HG02943 (cell line): ENCODE data around the gene NUPR2.
"Not testable (repeated sequence)": the region's sequence is repeated elsewhere in the genome, so short reads cannot be mapped to it uniquely, and the experiment has no call there.

Experiments
- ATAC-seq: cut with Tn5 transposase; IDR thresholded peaks from one replicate; pipeline ENCODE4 v1.9.1; 2021; ENCODE audit warnings: mild to moderate bottlenecking, low read depth, moderate library complexity; ENCODE audit not compliant: unreplicated experiment

The NUPR2 gene

DNA sequence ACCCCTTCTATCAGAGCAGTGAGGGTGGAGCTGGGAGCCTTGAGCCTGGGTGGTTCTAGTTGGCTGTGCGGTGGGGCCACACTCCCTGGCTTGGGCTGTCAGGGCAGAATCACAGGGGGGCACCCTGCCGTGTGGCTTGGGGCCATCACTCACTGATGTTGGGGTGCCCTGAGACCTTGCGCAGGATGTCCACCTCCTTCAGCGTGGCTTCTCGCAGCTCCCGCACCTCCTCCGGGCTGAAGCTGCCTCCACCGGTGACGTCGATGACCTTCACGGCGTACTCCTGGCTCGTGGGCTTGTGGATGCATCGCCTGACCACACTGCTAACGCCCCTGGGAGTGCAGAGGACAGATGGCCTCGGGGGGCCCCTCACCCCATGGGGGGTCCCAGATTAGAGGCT, 28.8 kb downstream of the NUPR2 start:
- ATAC-seq: no peak

- ATAC-seq: no peak
Measured at GRCh38 chr7:56086761-56087160, 29.5 kb downstream of the NUPR2 start.

- no peak for ATAC-seq
Measured at GRCh38 chr7:56083150-56083785, 32.9 kb downstream of the NUPR2 start.

DNA sequence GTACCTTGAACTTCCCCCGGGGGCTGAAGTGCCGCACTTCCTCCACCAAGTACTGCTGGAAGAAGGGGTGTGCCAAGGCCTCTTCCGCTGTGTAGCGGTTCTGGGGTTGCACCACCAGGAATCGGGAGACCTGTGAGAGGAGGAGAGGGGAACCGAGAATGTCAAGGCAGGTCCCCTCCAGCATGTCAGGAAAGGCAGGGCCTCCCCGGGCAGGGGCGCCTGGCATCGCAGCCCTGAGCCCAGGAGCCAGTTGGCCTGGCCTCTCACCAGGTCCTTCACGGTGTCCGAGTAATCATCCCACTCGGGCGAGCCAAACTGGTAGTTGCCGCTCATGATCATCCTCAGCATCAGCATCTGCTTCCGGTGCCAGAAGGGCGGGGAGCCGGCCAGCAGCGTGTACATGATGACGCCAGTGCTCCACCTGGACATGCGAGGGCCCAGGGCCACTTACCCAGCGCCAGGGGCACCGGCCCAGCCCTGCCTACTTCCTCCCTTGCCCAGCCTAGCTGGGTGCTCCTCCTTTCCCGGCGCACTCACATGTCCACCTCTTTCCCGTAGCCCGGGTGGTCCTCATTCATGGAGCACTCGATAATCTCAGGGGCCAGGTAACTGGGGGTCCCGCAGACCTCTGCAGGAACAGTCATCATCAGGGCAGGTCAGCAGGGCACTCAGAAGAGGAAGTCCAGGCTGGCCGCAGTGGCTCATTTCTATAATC, 34.4 kb downstream of the NUPR2 start:
- ATAC-seq: no peak

- ATAC-seq: not testable (repeated sequence)
Measured at GRCh38 chr7:56080726-56081435, 35.3 kb downstream of the NUPR2 start.

GRCh38 chr7:56079450-56080185, 36.6 kb downstream of the NUPR2 start:
- no peak for ATAC-seq

DNA sequence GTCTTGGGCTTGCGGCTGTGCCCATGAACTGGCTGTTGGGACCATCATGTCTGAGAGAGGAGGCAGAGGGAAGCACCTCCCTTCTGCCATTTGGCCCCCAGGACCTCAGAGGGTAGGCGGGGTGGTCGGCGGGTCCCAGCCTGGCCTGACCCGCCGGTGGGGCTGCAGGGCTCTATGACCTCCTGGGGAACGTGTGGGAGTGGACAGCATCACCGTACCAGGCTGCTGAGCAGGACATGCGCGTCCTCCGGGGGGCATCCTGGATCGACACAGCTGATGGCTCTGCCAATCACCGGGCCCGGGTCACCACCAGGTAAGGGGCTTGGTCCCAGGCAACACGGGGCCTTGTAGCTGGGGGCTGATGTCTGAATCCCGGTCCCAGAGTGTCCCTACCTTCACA, 38.0 kb downstream of the NUPR2 start:
- ATAC-seq: no peak

DNA sequence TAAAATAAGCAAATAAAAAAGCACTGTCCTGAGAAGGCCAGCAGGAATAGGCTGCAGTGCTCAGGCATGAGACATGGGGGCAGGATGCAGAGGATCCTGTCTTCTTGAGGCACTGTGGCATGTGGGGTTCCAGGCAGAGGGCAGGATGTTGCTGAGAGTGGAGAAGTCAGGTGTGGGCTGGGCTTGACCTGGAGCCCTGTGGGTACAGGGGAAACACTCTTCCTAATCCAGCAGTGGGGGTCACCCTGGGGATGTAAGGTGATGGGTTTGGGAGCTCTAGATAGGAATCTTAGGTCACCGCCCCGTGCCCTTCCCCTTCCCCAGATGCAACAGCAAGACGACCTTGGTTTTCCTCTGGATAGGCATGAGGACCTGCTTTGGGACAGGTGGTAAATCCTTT, 38.5 kb downstream of the NUPR2 start:
- no peak for ATAC-seq

- peak; percentile 94 for ATAC-seq
Measured at GRCh38 chr7:56074371-56074791, 41.8 kb downstream of the NUPR2 start.

DNA sequence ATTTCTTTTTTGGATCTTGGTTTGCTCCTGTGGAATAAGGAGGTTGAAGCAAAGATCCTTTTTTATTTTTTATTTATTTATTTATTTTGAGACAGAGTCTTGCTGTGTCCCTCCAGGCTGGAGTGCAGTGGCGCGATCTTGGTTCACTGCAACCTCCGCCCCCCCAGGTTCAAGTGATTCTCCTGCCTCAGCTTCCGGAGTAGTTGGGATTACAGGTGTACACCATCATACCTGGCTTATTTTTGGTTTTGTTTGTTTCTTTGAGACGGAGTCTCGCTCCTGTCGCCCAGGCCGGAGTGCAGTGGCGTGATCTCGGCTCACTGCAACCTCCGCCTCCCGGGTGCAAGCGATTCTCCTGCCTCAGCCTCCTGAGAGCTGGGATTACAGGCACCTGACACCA, 49.8 kb downstream of the NUPR2 start:
- not testable (repeated sequence) for ATAC-seq
